ENCODE results near the gene ITCH.
"Not testable (repeated sequence)": the region's sequence is repeated elsewhere in the genome, so short reads cannot be mapped to it uniquely, and the experiment has no call there.

ITCH gene

GRCh38 chr20:34514034-34514433, 151.0 kb downstream of the ITCH start:
- not testable (repeated sequence) for H3K27me3 ChIP-seq (ENCODE audit: control insufficient read depth, insufficient read depth, low read length); H3K9me3 ChIP-seq (ENCODE audit: control insufficient read depth, insufficient read depth, low read depth, low read length); H3K36me3 ChIP-seq (ENCODE audit: control insufficient read depth, insufficient read depth, low read length); H3K27ac ChIP-seq (ENCODE audit: low read depth, low read length); H3K4me1 ChIP-seq (ENCODE audit: control insufficient read depth, insufficient read depth, low read length); H3K4me3 ChIP-seq (ENCODE audit: low read depth, low read length); H3K9ac ChIP-seq (ENCODE audit: low read length)

- peak overlapping the region; percentile 89 for H3K9ac ChIP-seq (ENCODE audit: low read length)
- no peaks in the 10 kb centered on the region for H3K9me3 ChIP-seq (ENCODE audit: control insufficient read depth, insufficient read depth, low read depth, low read length)
- H3K4me1 ChIP-seq (ENCODE audit: control insufficient read depth, insufficient read depth, low read length) = 0 out of 2 replicates have a peak, but pooled peaks cover 4% of the 10 kb centered on the region
- H3K27ac ChIP-seq (ENCODE audit: low read depth, low read length) = no peak overlapping the region
- H3K27me3 ChIP-seq (ENCODE audit: control insufficient read depth, insufficient read depth, low read length) = no peaks in the 10 kb centered on the region
- H3K4me3 ChIP-seq (ENCODE audit: low read depth, low read length) = peak overlapping the region; percentile 98
- peaks cover 11% of the 10 kb centered on the region; the same call in 1 of the 2 replicates for H3K36me3 ChIP-seq (ENCODE audit: control insufficient read depth, insufficient read depth, low read length)
Observed at GRCh38 chr20:34514897-34515483, 151.9 kb downstream of the ITCH start.

GRCh38 chr20:34515484-34516246, 152.6 kb downstream of the ITCH start:
- H3K27ac ChIP-seq (ENCODE audit: low read depth, low read length) = peak overlapping the region; percentile 84; the same call in 1 of the 2 replicates
- H3K36me3 ChIP-seq (ENCODE audit: control insufficient read depth, insufficient read depth, low read length) = peaks cover 8% of the 10 kb centered on the region; the same call in 1 of the 2 replicates
- H3K9me3 ChIP-seq (ENCODE audit: control insufficient read depth, insufficient read depth, low read depth, low read length) = no peaks in the 10 kb centered on the region
- peak overlapping the region; percentile 98 for H3K4me3 ChIP-seq (ENCODE audit: low read depth, low read length)
- no peaks in the 10 kb centered on the region for H3K27me3 ChIP-seq (ENCODE audit: control insufficient read depth, insufficient read depth, low read length)
- peak overlapping the region; percentile 89 for H3K9ac ChIP-seq (ENCODE audit: low read length)
- 0 out of 2 replicates have a peak, but pooled peaks cover 4% of the 10 kb centered on the region for H3K4me1 ChIP-seq (ENCODE audit: control insufficient read depth, insufficient read depth, low read length)

GRCh38 chr20:34516247-34517113, 153.4 kb downstream of the ITCH start, which contains the start of gene DYNLRB1:
Gene DYNLRB1, plus strand, starts transcription at chr20:34516422. Its CDS starts 37 bp downstream, at chr20:34516459.
- H3K9ac ChIP-seq (ENCODE audit: low read length) = peak within 1 kb of the TSS; percentile 89
- H3K4me1 ChIP-seq (ENCODE audit: control insufficient read depth, insufficient read depth, low read length) = 0 out of 2 replicates have a peak, but pooled peaks cover 4% of the 10 kb centered on the region
- peaks cover 7% of the 10 kb centered on the region; the same call in 1 of the 2 replicates for H3K36me3 ChIP-seq (ENCODE audit: control insufficient read depth, insufficient read depth, low read length)
- H3K9me3 ChIP-seq (ENCODE audit: control insufficient read depth, insufficient read depth, low read depth, low read length) = no peaks in the 10 kb centered on the region
- no peaks in the 10 kb centered on the region for H3K27me3 ChIP-seq (ENCODE audit: control insufficient read depth, insufficient read depth, low read length)
- peak within 1 kb of the TSS; percentile 84 for H3K27ac ChIP-seq (ENCODE audit: low read depth, low read length)
- H3K4me3 ChIP-seq (ENCODE audit: low read depth, low read length) = peak within 1 kb of the TSS; percentile 98

- Histone ChIP-seq H3K27me3 (ENCODE audit: control insufficient read depth, insufficient read depth, low read length) (no peaks in the 10 kb centered on the region), H3K9me3 (ENCODE audit: control insufficient read depth, insufficient read depth, low read depth, low read length) (no peaks in the 10 kb centered on the region), H3K27ac (ENCODE audit: low read depth, low read length) (no peak overlapping the region), H3K4me1 (ENCODE audit: control insufficient read depth, insufficient read depth, low read length) (0 out of 2 replicates have a peak, but pooled peaks cover 4% of the 10 kb centered on the region), H3K9ac (ENCODE audit: low read length) (peak overlapping the region; percentile 89), H3K4me3 (ENCODE audit: low read depth, low read length) (peak overlapping the region; percentile 98), H3K36me3 (ENCODE audit: control insufficient read depth, insufficient read depth, low read length) (peaks cover 7% of the 10 kb centered on the region; the same call in 1 of the 2 replicates)
Observed at GRCh38 chr20:34517114-34517505, 154.0 kb downstream of the ITCH start.

GRCh38 chr20:34518863-34519262, 155.8 kb downstream of the ITCH start:
- H3K27me3 ChIP-seq (ENCODE audit: control insufficient read depth, insufficient read depth, low read length); H3K4me1 ChIP-seq (ENCODE audit: control insufficient read depth, insufficient read depth, low read length); H3K36me3 ChIP-seq (ENCODE audit: control insufficient read depth, insufficient read depth, low read length); H3K27ac ChIP-seq (ENCODE audit: low read depth, low read length); H3K9ac ChIP-seq (ENCODE audit: low read length); H3K4me3 ChIP-seq (ENCODE audit: low read depth, low read length); H3K9me3 ChIP-seq (ENCODE audit: control insufficient read depth, insufficient read depth, low read depth, low read length): not testable (repeated sequence)

- H3K9ac ChIP-seq (ENCODE audit: low read length); H3K27me3 ChIP-seq (ENCODE audit: control insufficient read depth, insufficient read depth, low read length); H3K27ac ChIP-seq (ENCODE audit: low read depth, low read length); H3K4me1 ChIP-seq (ENCODE audit: control insufficient read depth, insufficient read depth, low read length); H3K4me3 ChIP-seq (ENCODE audit: low read depth, low read length); H3K36me3 ChIP-seq (ENCODE audit: control insufficient read depth, insufficient read depth, low read length); H3K9me3 ChIP-seq (ENCODE audit: control insufficient read depth, insufficient read depth, low read depth, low read length): not testable (repeated sequence)
Observed at GRCh38 chr20:34519841-34520240, 156.8 kb downstream of the ITCH start.

- Histone ChIP-seq H3K4me3 (ENCODE audit: low read depth, low read length) (no peak overlapping the region), H3K9me3 (ENCODE audit: control insufficient read depth, insufficient read depth, low read depth, low read length) (no peaks in the 10 kb centered on the region), H3K4me1 (ENCODE audit: control insufficient read depth, insufficient read depth, low read length) (peaks cover 8% of the 10 kb centered on the region; the same call in 1 of the 2 replicates), H3K27ac (ENCODE audit: low read depth, low read length) (no peak overlapping the region), H3K36me3 (ENCODE audit: control insufficient read depth, insufficient read depth, low read length) (peaks cover 29% of the 10 kb centered on the region), H3K9ac (ENCODE audit: low read length) (no peak overlapping the region), H3K27me3 (ENCODE audit: control insufficient read depth, insufficient read depth, low read length) (no peaks in the 10 kb centered on the region)
Observed at GRCh38 chr20:34522969-34523871, 160.1 kb downstream of the ITCH start.

- Histone ChIP-seq H3K27me3 (ENCODE audit: control insufficient read depth, insufficient read depth, low read length) (no peaks in the 10 kb centered on the region), H3K27ac (ENCODE audit: low read depth, low read length) (no peak overlapping the region), H3K9ac (ENCODE audit: low read length) (no peak overlapping the region), H3K36me3 (ENCODE audit: control insufficient read depth, insufficient read depth, low read length) (peaks cover 39% of the 10 kb centered on the region), H3K4me3 (ENCODE audit: low read depth, low read length) (no peak overlapping the region), H3K4me1 (ENCODE audit: control insufficient read depth, insufficient read depth, low read length) (peaks cover 8% of the 10 kb centered on the region; the same call in 1 of the 2 replicates), H3K9me3 (ENCODE audit: control insufficient read depth, insufficient read depth, low read depth, low read length) (no peaks in the 10 kb centered on the region)
Observed at GRCh38 chr20:34524426-34524825, 161.4 kb downstream of the ITCH start.

GRCh38 chr20:34525342-34525708, 162.3 kb downstream of the ITCH start:
- H3K9me3 ChIP-seq (ENCODE audit: control insufficient read depth, insufficient read depth, low read depth, low read length) = no peaks in the 10 kb centered on the region
- no peak overlapping the region for H3K9ac ChIP-seq (ENCODE audit: low read length)
- H3K27ac ChIP-seq (ENCODE audit: low read depth, low read length) = no peak overlapping the region
- no peak overlapping the region for H3K4me3 ChIP-seq (ENCODE audit: low read depth, low read length)
- no peaks in the 10 kb centered on the region for H3K27me3 ChIP-seq (ENCODE audit: control insufficient read depth, insufficient read depth, low read length)
- peaks cover 8% of the 10 kb centered on the region; the same call in 1 of the 2 replicates for H3K4me1 ChIP-seq (ENCODE audit: control insufficient read depth, insufficient read depth, low read length)
- H3K36me3 ChIP-seq (ENCODE audit: control insufficient read depth, insufficient read depth, low read length) = peaks cover 43% of the 10 kb centered on the region
